ENCODE measurements around the gene CNKSR1.

DNA sequence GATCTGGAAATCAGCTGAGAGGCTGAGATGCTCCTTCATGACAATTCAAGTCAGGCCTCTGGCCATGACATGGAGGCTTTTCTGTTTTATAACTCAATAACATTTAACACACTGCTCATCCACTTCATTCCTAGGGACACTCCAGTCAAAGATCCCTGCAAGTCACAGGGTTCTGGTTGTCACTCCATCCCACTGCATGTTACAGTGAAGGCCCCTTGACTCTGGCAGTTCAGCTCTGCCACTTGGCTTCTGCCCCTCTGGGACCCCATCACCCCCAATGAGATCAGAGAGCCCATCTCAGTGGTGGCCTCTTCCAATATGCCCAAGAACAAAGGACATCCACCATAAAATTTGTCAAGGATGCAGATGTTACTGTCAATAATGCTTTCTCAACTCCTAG lies 28.4 kb upstream of the CNKSR1 start:
- TF ChIP-seq, protein P1, sequence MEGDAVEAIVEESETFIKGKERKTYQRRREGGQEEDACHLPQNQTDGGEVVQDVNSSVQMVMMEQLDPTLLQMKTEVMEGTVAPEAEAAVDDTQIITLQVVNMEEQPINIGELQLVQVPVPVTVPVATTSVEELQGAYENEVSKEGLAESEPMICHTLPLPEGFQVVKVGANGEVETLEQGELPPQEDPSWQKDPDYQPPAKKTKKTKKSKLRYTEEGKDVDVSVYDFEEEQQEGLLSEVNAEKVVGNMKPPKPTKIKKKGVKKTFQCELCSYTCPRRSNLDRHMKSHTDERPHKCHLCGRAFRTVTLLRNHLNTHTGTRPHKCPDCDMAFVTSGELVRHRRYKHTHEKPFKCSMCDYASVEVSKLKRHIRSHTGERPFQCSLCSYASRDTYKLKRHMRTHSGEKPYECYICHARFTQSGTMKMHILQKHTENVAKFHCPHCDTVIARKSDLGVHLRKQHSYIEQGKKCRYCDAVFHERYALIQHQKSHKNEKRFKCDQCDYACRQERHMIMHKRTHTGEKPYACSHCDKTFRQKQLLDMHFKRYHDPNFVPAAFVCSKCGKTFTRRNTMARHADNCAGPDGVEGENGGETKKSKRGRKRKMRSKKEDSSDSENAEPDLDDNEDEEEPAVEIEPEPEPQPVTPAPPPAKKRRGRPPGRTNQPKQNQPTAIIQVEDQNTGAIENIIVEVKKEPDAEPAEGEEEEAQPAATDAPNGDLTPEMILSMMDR (conservative IDR thresholded peaks at IDR 0.05 in 1 of 2, IDR thresholded peaks at IDR 0.05 in 1 of 2; ENCODE audit: low read depth in 1 of 2, low read length in 2 of 2) = no peak
- no peak for TF ChIP-seq EZH2 (IDR thresholded peaks at IDR 0.05; ENCODE audit: low read length, missing control alignments)

Measured in fibroblast of lung (primary cell).